ENCODE measurements around the gene B3GNT3. TPM values are rescaled to one million over a fixed set of nuclear protein-coding genes. Genes with fewer than 3 reads are reported as not detected.
A peak's percentile ranks its signal among the peaks of the same experiment; 100 is the strongest.

B3GNT3 gene
- total and polyA plus RNA-seq, 2 donors (not counting 1 experiment from before 2014, with no cell fraction given): not detected

DNA sequence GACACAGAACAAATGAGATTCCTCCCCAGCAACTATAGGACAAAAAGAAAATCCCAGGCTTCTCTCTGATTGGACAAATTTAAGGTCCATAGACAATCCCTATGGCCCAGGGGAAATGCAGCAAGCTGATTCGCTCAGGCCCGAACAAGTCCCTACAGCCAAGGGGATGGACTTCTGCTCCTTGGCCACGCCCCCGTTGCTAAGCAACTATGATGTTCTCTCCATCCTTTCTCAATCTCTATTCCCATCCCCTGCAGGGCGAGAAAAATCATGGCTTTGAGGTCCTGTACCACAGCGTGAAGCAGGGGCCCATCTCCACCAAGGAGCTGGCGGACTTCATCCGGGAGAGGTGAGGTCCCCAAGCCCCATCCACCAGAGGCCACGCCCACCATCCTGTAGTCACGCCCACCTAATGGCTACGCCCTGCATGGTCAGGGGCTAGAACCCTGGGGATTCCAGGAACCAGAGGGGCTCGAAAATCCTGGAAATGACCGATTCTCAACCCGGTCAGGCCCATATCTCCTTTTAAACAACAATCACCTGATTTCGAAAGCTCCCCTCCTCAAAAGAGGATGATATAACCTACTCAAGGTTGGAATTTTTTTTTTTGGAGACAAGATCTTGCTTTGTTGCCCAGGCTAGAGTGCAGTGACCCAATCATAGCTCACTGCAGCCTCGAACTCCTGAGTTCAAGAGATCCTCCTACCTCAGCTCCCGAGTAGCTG, 32.3 kb upstream of the B3GNT3 start:
- no peaks in the 10 kb centered on the region for H3K4me1 ChIP-seq (ENCODE audit: control insufficient read depth, extremely low read depth, insufficient read depth, low read length)
- H4K20me1 ChIP-seq (ENCODE audit: control insufficient read depth, extremely low read depth, insufficient read depth, low read length): no peaks in the 10 kb centered on the region
- no peaks in the 10 kb centered on the region for H3K36me3 ChIP-seq (ENCODE audit: control insufficient read depth, insufficient read depth, low read length)
- no peak overlapping the region for H3K4me2 ChIP-seq (ENCODE audit: extremely low read depth, insufficient read depth, low read length)
- no peak overlapping the region for H3K27ac ChIP-seq (ENCODE audit: insufficient read depth, low read length)
- peak; percentile 54 to 83 for DNase-seq (ENCODE audit: low read depth in 2 of 2)
- H3K4me3 ChIP-seq (replicated peaks in 1 of 4; ENCODE audit: control extremely low read depth in 1 of 4, insufficient read depth in 1 of 4, low read depth in 3 of 4, low read length in 4 of 4): no peak overlapping the region
- no peak overlapping the region for H3K9ac ChIP-seq (ENCODE audit: insufficient read depth, low read length)
- no peaks in the 10 kb centered on the region for H3K9me3 ChIP-seq (ENCODE audit: control insufficient read depth, insufficient read depth, low read depth, low read length)
- no peak overlapping the region for H2AFZ ChIP-seq (ENCODE audit: low read length)
- H3K79me2 ChIP-seq (ENCODE audit: control insufficient read depth, insufficient read depth, low read length): no peaks in the 10 kb centered on the region
- no peaks in the 10 kb centered on the region for H3K27me3 ChIP-seq (ENCODE audit: control insufficient read depth, insufficient read depth, low read length)
- TF ChIP-seq EZH2 (IDR thresholded peaks at IDR 0.05; ENCODE audit: low read length, missing control alignments) (no peak), CTCF (conservative IDR thresholded peaks at IDR 0.05 in 1 of 2, IDR thresholded peaks at IDR 0.05 in 1 of 2; ENCODE audit: low read depth in 1 of 2, low read length in 2 of 2) (no peak)

DNA sequence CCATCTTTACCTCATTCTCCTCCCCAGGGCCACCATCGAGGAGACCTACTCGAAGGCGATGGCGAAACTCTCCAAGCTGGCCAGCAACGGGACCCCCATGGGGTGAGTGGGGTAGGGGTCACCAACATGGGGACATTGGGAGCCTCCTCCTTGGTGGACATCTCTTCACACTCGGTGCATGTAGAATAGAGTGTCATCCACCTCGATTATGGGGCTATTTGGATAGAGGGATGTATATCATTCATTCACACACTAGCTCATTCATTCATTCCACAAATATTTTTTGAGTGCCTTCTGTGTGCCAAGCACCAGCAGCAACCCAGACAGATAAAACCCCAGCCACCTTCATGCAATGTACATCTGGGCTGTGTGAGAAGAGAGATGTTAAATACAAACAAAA, 30.6 kb upstream of the B3GNT3 start:
- Histone ChIP-seq H3K79me2 (ENCODE audit: control insufficient read depth, insufficient read depth, low read length) (no peaks in the 10 kb centered on the region), H4K20me1 (ENCODE audit: control insufficient read depth, extremely low read depth, insufficient read depth, low read length) (no peaks in the 10 kb centered on the region), H3K4me1 (ENCODE audit: control insufficient read depth, extremely low read depth, insufficient read depth, low read length) (no peaks in the 10 kb centered on the region), H3K9me3 (ENCODE audit: control insufficient read depth, insufficient read depth, low read depth, low read length) (no peaks in the 10 kb centered on the region), H3K27me3 (ENCODE audit: control insufficient read depth, insufficient read depth, low read length) (no peaks in the 10 kb centered on the region), H3K9ac (ENCODE audit: insufficient read depth, low read length) (no peak overlapping the region), H3K36me3 (ENCODE audit: control insufficient read depth, insufficient read depth, low read length) (no peaks in the 10 kb centered on the region), H2AFZ (ENCODE audit: low read length) (no peak overlapping the region), H3K27ac (ENCODE audit: insufficient read depth, low read length) (no peak overlapping the region), H3K4me3 (replicated peaks in 1 of 4; ENCODE audit: control extremely low read depth in 1 of 4, insufficient read depth in 1 of 4, low read depth in 3 of 4, low read length in 4 of 4) (no peak overlapping the region), H3K4me2 (ENCODE audit: extremely low read depth, insufficient read depth, low read length) (no peak overlapping the region)
- no peak for DNase-seq (ENCODE audit: low read depth in 2 of 2)
- TF ChIP-seq EZH2 (IDR thresholded peaks at IDR 0.05; ENCODE audit: low read length, missing control alignments) (no peak), CTCF (conservative IDR thresholded peaks at IDR 0.05 in 1 of 2, IDR thresholded peaks at IDR 0.05 in 1 of 2; ENCODE audit: low read depth in 1 of 2, low read length in 2 of 2) (no peak)

GRCh38 chr19:17765069-17765618, 29.8 kb upstream of the B3GNT3 start:
- Histone ChIP-seq H4K20me1 (ENCODE audit: control insufficient read depth, extremely low read depth, insufficient read depth, low read length) (no peaks in the 10 kb centered on the region), H3K4me2 (ENCODE audit: extremely low read depth, insufficient read depth, low read length) (no peak overlapping the region), H3K27ac (ENCODE audit: insufficient read depth, low read length) (no peak overlapping the region), H3K4me1 (ENCODE audit: control insufficient read depth, extremely low read depth, insufficient read depth, low read length) (no peaks in the 10 kb centered on the region), H3K36me3 (ENCODE audit: control insufficient read depth, insufficient read depth, low read length) (no peaks in the 10 kb centered on the region), H3K4me3 (replicated peaks in 1 of 4; ENCODE audit: control extremely low read depth in 1 of 4, insufficient read depth in 1 of 4, low read depth in 3 of 4, low read length in 4 of 4) (no peak overlapping the region), H3K9me3 (ENCODE audit: control insufficient read depth, insufficient read depth, low read depth, low read length) (no peaks in the 10 kb centered on the region), H3K79me2 (ENCODE audit: control insufficient read depth, insufficient read depth, low read length) (no peaks in the 10 kb centered on the region), H2AFZ (ENCODE audit: low read length) (no peak overlapping the region), H3K9ac (ENCODE audit: insufficient read depth, low read length) (no peak overlapping the region), H3K27me3 (ENCODE audit: control insufficient read depth, insufficient read depth, low read length) (no peaks in the 10 kb centered on the region)
- no peak for DNase-seq (ENCODE audit: low read depth in 2 of 2)
- TF ChIP-seq EZH2 (IDR thresholded peaks at IDR 0.05; ENCODE audit: low read length, missing control alignments): no peak
- TF ChIP-seq CTCF (conservative IDR thresholded peaks at IDR 0.05 in 1 of 2, IDR thresholded peaks at IDR 0.05 in 1 of 2; ENCODE audit: low read depth in 1 of 2, low read length in 2 of 2): no peak

Data from fibroblast of lung (primary cell).